ENCODE data around the gene SMG1.
"Not testable (repeated sequence)": the region's sequence is repeated elsewhere in the genome, so short reads cannot be mapped to it uniquely, and the experiment has no call there.

DNA sequence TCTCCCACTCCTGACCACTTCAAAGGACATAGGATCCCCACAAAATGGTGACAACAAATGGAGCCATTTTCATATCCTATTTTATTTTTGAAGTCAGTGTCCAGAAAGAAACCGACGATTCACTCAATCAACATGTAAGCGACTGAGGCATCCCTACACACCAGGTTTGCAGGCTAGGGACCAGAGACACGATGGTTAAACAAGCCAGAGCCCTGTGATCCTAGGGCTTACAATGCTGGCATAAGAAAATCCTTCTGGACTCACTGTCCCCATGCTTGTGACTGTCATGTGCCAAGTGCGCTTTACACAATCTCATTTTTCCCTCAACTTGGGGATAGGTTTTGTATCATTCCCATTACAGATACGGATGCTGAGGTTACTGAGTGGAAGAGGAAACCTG is 145.0 kb downstream of the SMG1 start:
- TF ChIP-seq, protein P1, sequence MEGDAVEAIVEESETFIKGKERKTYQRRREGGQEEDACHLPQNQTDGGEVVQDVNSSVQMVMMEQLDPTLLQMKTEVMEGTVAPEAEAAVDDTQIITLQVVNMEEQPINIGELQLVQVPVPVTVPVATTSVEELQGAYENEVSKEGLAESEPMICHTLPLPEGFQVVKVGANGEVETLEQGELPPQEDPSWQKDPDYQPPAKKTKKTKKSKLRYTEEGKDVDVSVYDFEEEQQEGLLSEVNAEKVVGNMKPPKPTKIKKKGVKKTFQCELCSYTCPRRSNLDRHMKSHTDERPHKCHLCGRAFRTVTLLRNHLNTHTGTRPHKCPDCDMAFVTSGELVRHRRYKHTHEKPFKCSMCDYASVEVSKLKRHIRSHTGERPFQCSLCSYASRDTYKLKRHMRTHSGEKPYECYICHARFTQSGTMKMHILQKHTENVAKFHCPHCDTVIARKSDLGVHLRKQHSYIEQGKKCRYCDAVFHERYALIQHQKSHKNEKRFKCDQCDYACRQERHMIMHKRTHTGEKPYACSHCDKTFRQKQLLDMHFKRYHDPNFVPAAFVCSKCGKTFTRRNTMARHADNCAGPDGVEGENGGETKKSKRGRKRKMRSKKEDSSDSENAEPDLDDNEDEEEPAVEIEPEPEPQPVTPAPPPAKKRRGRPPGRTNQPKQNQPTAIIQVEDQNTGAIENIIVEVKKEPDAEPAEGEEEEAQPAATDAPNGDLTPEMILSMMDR (conservative IDR thresholded peaks at IDR 0.05) = not testable (repeated sequence)
- TF ChIP-seq EZH2 (IDR thresholded peaks at IDR 0.05; ENCODE audit: low read depth) = not testable (repeated sequence)

Data from PC-9 (cell line).